Effector CD8-positive, alpha-beta T cell (primary cell): ENCODE data around the gene MITF.

Experiments used
- DNase-seq: peaks from one replicate; lab custom pipeline; 2025; lab: John Stamatoyannopoulos, UW

The MITF gene

GRCh38 chr3:69838217-69838616, 99.0 kb downstream of the MITF start:
- DNase-seq: no peak

DNA sequence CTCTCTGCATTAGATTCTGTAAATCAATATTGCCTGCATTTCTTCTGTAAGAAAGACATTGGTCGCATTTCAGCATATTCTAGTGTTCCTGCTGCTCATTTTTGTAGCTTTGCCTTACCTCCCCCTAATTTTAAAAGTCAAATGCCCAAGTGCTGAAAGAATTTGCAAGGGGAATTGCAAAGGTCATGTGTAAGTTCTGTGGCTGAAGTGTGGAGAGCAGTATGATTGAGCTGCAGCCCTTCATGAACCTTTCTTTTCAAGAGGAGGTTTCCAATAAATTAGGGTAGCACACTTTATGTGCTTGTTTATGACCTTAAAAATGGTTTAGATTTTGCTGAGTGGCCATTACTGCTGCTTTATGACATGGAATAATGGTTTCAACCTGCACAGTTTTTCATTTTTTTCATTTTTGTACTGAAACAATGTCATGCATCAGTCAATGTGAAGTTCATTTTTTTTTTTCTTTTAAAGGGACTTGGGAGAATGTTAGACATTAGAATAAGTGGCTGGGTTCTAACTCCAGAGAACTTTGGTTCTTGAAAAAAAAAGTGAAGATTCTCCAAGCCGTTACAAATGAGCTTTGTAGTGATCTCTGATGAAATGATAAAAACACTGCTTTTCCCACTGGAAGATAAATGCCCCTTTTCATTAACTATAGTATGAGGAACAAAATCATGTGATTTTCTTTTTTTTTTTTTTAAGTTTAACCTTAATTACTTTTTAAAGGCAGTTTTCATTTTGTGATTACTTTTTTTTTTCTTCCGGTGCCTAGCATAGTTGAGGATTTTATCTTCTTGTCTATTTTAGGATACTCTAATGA, 99.6 kb downstream of the MITF start:
- no peak for DNase-seq

GRCh38 chr3:69842351-69842750, 103.1 kb downstream of the MITF start:
- DNase-seq: no peak

GRCh38 chr3:69842789-69843188, 103.5 kb downstream of the MITF start:
- DNase-seq: no peak

- DNase-seq: no peak
Observed at GRCh38 chr3:69844706-69845105, 105.4 kb downstream of the MITF start.

DNA sequence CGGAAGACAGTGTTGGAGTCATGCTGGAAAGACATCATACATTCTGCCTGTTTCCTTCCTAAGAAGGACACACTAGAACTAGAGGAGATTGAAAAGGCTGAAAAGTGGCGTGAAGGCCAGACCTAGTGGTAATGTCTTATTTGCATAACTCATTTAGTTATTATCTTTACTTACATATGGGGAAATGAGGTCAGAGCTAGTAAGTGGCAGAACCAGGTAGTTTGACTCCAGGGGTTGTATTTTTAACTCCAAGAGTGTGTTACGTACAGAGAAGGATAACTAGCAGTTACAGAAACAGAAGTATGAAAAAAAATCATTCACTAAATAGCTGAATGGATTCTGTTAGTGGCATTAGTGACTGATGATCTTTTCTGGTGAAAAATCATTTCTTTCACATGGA, 108.0 kb downstream of the MITF start:
- DNase-seq: no peak

- no peak for DNase-seq
Observed at GRCh38 chr3:69848113-69848512, 108.8 kb downstream of the MITF start.

DNA sequence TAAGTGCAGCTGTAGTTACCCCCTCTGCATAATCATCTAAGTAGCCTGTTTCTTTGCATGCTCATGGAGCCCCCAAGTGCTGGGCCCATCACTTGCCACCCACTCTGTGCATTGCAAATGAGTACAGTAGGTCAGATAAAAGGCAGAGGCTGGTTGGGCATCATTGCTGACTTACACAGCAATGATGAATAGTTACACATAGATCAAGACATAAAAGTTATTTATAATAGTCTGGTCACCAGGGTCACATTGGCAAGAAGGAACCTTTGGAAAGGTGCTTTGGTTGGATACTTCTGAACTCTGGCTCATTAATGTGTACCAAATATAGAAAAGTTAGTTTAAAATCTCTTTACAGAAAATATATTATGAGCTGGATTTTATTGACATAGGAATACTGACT, 111.6 kb downstream of the MITF start:
- DNase-seq: no peak

- DNase-seq: no peak
Observed at GRCh38 chr3:69853027-69853426, 113.8 kb downstream of the MITF start.

GRCh38 chr3:69855436-69856162, 116.3 kb downstream of the MITF start:
- no peak for DNase-seq

DNA sequence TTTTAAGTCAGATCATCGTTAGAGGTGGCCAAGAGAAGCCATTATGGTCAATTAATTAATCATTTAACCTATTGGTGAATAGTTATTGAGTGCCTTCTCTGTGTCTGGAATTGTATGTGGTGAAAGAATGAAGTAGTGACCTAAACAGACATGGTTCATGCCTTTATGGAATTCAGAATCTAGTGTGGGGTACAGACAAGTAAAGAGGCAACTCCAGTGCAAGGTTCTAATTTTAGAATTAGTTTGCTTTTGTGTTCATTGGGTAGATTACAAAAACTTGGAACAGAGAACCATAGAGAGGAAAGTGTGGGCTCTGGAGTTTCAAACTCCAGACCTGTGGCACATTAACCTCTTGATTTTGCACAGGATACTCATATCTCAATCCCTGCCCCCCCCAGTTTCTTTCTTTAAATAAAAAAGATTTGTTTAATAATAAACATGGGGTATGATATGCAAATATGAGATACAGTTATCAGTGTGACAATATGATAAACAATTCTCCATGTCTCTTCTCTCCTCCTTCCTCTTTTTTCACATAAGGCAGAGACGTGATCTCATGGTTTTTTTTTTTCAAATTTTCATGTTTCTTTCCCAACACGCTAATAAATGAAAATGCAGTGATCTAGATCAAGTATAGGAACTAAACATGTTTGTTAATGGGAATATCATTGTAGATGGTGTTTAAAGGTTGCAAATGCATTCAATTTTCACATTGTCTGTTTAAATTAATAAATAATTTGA, 117.9 kb downstream of the MITF start:
- DNase-seq: no peak

DNA sequence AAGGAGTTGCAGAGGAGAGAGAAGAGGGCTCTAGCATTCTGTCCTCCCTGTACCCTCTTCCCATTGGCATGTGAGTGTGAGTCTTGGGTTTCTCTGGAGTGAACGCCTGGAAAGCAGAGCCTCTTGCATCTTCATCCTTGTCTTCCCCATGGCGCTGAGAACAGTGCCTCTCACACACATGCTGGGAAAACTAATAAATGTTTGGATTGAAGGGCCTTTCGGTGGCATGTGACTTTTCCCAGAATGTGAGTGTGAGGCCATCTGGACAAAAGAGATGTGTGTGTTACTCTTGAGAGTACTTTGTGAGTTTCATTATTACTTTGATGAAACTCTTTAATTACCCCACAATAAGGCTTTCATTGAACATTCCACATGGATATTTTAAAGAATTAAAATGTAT, 122.3 kb downstream of the MITF start:
- no peak for DNase-seq

- no peak for DNase-seq
Observed at GRCh38 chr3:69864141-69864540, 124.9 kb downstream of the MITF start.

DNA sequence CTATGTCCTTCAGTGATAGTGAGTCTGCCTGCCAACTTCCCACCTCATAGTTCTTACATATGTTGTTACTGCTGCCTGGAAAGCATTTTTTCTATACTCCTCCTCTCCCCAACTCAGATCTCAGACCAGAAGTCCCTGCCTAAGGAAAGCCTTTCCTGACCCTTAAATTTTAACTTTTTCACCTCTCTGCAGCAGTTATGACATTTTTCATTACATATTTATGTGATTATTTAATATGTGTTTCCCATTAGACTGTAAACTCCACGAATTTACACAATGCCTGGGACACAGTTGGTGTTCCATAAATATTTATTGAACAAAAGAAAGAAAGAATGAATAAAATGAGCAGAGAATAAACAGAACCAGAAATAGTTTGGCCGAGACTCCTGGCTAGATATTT, 125.5 kb downstream of the MITF start:
- DNase-seq: no peak

- no peak for DNase-seq
Observed at GRCh38 chr3:69865925-69866679, 126.8 kb downstream of the MITF start.

DNA sequence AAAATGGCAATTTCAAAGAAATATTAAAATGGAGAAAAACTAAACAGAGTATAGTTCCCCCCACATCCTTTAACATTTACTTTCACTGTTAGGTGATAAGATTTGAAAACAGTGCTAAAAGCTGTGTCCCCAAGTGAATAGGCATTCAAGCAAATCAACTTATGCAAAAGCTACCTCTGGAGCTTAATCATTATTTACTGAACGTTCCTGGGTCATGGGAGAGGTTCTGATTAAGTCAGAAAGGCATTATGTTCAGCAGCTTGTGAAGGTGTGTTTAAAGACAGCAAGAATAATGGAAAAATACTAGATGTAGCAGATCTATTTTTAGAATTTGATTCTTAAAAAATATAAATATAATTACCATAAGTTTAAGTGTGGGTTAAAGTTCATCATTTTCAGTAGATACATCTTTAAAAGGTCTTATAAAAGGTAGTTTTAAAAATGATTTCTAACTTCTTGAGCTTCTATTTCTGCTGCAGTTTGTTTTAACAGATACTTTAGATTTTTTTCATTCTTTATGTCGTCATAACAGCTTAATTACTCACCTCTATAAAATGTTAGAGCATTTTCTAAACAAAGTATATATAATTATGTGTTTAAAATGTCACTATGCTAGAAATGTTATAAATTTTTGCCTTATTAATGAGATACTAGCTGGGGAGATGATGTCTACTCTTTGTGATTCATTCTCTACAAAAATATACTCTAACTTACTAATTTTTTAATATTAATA, 127.9 kb downstream of the MITF start:
- DNase-seq: no peak

GRCh38 chr3:69867941-69868505, 128.8 kb downstream of the MITF start:
- no peak for DNase-seq

GRCh38 chr3:69868841-69869420, 129.7 kb downstream of the MITF start:
- DNase-seq: no peak

DNA sequence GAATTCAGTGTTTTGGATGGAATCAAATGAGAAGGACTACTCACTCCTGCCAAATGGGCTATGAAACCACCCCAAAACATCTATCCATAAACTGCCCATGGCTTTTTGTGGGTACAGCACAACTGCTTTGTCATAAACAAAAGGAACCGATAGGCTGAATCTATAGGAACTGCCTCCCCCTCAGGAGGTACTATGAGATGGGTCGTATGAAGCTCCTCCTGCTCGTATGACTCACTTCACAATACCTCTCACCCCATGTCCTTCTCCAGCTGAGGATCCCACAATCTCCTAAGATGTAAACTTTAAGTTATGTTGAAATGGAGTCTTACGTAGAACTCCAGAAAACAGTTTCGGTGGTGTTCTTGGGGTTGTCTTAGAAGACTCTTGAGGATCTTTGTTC, 130.4 kb downstream of the MITF start:
- no peak for DNase-seq

DNA sequence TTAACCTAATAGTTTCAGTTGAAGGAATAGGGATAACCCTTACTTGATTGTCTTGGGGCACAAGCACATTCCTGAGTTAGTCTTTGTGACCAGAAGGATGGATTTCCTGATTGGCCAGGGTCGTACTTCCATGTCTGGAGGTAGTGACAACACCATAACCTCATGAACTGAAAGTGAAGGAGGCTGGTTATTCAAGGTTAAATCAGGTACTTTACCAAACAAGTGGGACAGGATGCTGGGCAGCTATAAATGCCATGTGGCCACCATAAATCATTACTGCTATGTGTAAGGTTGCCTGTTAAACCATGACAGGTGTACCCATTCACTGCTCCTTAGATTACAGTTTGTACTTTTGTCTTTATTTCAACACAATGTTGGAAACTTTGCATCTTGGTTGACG, 132.0 kb downstream of the MITF start:
- DNase-seq: no peak

DNA sequence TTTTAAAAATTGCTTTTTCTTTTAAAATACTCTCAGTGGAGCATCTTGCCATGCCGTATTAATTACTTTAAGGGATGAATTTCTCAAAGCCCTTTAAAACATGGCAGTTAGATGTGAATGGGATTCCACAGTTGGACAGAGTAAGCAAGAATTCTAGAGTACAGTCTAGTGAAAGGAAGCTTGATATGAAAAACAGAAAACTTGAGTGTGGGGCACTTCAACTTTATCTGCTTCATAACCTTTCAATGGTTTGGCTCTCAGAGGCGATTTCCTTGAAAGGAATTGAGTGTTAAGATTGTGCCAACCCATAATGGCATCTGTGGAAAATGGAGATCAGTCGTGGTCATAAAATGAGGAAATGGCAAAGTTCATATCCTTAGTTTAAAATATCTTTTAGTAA, 132.6 kb downstream of the MITF start:
- no peak for DNase-seq
